GM20000 (cell line): ENCODE data around the gene BCL6.

Source experiments
- DNase-seq: peaks from one replicate; pipeline ENCODE4 v3.0.0; 2012; ENCODE audit warnings: low spot score
- CTCF ChIP-seq: IDR thresholded peaks from 2 replicates; pipeline ENCODE4 v1.5.1; 2012; ENCODE audit warnings: mild to moderate bottlenecking, control low read depth; ENCODE audit errors: extremely low read depth, missing control alignments

Gene BCL6

DNA sequence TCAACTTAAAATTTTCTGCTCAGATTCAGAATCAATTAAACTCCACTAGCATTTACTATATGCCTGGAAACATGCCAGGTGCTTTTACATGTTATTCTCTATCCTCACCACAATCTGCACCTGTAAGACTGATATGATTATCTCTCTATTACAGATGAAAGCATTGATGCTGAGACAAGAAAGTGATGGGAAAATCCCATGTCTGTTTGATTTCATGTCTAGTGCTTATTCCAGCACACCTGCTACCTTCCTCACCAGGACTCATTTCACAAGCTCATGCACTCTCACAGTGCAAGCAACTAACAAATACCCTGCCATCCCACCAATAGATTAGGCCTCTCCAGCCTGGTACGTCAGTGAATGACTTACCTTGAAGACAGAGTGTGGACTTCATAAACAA lies 25.0 kb upstream of the BCL6 start:
- TF ChIP-seq CTCF = no peak
- peak; percentile 32 for DNase-seq

DNA sequence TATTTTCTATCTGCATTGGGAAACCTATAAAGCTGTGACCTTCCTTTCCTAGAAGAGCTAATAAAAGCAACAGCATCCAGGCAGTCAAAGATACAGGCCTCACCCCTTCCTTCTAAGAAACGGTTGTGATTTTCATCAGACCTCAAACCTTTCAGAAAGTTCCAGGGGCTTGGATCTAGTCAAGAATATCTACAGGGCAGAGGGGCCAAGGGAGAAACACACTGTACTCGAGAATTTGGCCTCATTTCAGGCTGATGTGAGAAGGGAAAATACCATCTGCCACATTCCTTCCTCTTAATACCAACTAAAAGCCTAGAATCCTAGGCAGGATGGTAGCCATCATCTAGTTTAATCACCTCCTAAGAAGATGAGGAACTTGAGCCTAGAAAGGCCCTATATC lies 24.5 kb upstream of the BCL6 start:
- DNase-seq = no peak

DNA sequence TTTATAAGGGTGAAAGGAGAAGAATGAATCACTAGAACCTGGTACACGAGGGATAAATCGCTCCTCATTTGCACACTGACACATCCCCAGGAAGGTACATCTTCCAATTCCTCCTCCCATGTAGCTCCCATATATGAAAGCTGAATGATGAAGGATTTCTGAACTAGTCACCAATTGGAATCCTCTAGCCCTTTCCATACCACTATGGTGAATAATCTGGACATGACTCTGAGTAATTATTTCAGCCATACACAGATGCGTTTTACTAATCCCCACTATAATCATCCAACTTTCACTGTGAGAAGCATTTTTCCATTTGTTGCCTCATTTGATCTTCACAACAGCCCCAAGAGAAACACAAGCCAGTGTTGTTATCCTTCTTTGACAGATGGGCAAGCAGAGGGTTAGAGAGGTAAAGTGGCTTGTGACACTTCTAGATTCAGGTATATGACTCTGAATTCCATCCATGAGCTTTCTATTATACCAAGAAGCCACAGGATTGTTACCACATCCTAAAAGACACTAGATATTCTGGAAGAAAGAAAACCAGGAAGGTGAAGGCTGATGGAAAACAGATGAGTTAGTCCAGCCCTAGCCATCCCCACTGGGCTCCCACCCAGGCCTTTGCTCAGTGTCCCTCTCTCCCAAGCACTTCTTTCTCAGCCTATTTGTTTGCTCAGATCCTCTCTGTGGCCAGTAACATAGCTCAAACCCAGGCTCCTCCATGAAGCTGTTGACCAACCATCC lies 22.2 kb upstream of the BCL6 start:
- no peak for DNase-seq
- no peak for TF ChIP-seq CTCF

More for the DNA sequence above, 24.5 kb upstream of the BCL6 start:
- TF ChIP-seq CTCF = no peak

GRCh38 chr3:187765342-187765741 lies 20.1 kb upstream of the BCL6 start:
- DNase-seq = no peak
- TF ChIP-seq CTCF = no peak

DNA sequence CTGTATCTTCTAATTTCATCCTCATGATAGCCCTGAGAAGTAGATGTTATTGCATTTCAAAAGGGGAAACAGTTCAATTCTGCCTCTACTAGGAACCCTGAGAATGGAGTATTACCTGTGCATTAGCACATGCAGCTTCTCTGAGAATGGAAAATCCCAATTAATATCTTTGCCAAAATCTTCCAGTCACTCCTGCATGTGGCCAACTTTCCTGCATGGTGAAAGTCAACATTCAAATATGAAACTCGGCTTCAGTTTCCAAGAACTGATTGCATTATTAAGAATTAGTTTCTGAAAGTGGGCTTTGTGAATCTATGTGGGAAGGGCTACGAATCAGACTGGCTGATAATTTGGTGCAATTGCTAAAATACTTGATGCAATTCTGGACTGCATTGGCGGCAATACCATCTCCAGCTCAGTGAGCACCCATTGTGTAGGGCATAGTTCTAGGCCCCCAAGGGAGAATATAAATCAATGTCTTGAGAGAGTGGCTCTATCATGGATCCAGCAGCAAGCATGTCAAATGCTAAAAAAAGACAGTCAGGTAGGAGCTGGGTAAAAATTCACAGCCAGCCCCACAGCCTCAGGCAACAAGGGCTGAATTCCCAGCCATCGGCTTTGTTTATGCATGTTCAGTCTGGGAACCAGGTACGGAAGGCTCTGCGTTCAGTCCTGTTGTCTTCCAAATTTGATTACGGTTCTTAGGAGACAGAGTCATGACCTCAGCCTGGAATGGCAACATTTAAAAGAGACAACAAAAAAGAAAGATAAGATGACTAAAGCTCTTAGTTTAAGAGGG lies 18.8 kb upstream of the BCL6 start:
- TF ChIP-seq CTCF = no peak
- no peak for DNase-seq

- DNase-seq = no peak
- TF ChIP-seq CTCF = no peak
Observed at GRCh38 chr3:187762792-187763191, 17.5 kb upstream of the BCL6 start.

DNA sequence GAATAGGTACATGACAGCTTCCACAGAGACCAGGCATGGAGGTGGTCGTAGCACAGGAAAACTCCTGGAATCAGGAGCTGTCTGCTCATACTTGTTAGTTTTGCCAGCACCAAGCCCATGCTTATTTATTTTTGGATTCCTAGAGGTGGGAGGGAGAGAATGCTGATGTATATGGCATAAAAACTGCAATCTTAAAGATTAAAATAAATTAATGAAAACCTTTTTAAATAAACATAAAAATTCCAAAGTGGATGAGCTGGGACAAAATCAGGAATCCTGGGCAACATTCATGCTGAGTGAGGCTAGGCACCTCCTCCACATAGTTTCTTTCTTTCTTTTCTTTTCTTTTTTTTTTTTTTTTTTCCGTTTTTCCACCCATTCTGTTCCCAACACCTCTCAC lies 14.3 kb upstream of the BCL6 start:
- TF ChIP-seq CTCF = no peak
- no peak for DNase-seq
